ENCODE results near the gene TMEM250.

The TMEM250 gene

DNA sequence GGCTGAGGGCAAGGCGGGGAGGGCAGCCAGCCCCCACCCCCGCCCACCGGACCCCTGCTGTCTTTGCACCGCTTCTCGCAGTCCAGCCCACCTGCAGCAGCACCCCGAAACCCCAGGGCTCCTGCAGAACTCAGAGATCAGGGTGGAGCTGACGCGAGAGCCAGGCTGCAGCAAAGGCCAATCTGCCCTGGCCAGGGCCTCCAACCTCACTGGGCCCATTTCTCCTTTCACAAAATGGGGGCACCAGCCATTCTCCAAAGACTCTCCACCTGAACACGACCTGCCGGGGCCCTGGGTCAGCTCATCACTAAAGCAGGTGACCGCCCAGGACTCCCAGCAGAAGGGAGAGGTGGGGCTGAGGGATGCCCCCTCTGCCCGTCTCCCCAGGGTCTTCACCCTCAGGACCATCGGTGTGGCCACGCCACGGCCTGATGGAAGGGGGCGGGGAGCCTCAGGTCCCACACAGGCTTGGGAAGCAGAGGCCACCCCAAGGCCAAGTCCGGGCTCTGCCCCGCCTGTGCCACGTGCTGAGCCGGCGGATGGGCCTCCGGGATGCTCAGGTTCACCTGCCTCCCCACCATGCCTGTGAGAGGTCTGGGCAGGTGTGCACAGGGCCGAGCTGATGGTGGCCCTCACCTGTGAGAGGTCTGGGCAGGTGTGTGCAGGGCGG is 36.7 kb downstream of the TMEM250 start:
- no peak for FAIRE-seq

- FAIRE-seq = no peak
Observed at GRCh38 chr9:136081113-136081825, 37.4 kb downstream of the TMEM250 start.

DNA sequence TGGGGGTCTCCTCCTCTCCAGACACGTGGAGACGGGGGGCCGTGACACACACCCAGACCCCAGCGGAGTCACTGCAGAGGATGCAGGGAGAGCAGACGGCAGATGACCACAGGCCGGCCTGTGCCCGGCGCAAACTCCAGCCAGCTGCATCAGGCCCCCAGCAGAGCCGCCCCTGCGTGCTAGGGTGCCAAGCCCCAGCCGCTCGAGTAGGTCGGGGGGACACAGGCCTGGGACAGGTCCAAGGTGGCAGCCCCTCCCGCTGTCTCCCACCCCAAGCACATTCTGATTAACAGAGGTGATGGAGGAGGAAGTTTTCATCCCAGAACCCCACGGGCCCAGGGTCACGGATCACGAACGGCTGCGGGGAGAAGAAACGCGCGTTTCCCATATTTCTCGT is 38.0 kb downstream of the TMEM250 start:
- FAIRE-seq = no peak

DNA sequence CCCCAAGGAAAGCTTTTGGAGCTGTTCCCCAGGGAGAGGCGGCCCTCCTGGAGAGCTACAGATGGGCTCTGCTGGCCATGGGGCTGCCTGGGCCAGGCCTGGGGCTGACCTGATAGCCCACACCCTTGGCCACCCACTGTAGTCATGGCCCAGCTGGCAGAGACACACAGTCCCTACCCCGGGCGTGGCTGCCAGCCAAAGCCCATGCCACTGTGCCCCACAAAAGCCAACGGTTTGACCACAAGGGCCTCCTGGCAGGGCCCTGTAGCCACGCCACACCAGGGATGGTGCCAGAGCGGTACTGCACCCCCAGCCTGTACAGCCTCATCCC is 38.8 kb downstream of the TMEM250 start:
- FAIRE-seq = no peak

GRCh38 chr9:136079211-136079915 is 39.3 kb downstream of the TMEM250 start:
- FAIRE-seq = no peak

DNA sequence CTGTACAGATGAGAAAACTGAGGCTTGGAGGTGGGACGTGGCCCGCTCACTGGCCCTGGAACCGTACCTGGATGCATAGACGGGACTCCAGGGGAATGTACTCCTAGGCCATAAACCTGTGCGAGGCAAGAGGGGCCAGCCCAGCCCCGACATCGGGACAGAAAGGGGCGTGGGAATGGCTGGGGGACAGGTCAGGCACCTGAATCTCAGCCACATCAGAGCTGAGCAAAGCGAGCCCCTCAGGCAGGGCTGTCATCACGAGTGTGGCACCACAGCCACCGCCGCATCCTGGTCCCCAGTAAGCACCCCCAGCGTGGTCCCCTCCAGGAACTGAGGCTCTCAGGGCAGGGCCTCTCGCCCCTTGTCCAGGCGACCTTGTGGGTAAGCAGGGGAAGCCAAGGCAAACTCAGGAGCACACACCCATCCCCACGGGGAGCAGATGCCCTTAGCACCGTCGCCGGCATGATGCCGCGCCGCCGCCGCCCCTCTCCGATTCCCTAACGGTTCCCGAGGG is 40.1 kb downstream of the TMEM250 start:
- no peak for FAIRE-seq

GRCh38 chr9:136078024-136078423 is 40.7 kb downstream of the TMEM250 start:
- FAIRE-seq = no peak

- FAIRE-seq = no peak
Observed at GRCh38 chr9:136077491-136077890, 41.2 kb downstream of the TMEM250 start.

- FAIRE-seq = no peak
Observed at GRCh38 chr9:136075881-136076678, 42.6 kb downstream of the TMEM250 start.

DNA sequence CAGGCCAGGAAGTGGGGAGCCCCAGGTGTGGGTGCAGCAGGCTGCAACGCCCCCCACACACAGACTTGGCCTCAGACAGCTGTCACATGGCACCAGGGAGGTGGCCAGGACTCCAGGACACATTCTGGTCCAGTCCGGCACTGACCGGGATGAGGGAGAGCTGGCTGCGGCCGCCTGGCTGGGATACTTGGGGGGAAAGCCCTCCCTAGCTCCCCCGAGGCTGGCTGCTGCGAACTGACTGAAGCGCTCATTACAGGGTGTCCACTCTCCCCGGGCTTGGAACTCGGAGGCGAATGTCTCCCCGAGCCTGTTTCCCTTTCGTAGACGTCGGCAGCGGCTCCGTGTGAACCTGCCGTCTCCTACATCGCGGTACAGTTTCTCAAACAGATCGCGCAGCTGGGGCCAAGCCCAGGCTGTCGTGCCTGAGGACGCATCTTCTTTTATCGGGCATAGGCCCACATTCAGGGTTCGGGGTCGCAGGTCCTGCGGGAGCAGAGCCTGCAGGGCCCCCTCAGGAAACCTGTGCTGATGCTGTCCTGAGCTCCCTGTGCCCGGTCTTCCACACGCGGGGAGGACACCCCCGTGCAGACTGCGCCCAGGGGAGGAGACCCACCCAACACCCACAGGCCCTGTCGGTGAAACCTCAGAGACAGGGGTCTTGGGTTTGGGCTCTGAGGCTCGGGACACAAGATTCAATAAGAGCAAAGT is 43.4 kb downstream of the TMEM250 start:
- no peak for FAIRE-seq

GRCh38 chr9:136074706-136075105 is 44.0 kb downstream of the TMEM250 start:
- FAIRE-seq = no peak
